Measurements from ENCODE around the gene ERCC2.
"Not testable (repeated sequence)": the region's sequence is repeated elsewhere in the genome, so short reads cannot be mapped to it uniquely, and the experiment has no call there.

The ERCC2 gene

DNA sequence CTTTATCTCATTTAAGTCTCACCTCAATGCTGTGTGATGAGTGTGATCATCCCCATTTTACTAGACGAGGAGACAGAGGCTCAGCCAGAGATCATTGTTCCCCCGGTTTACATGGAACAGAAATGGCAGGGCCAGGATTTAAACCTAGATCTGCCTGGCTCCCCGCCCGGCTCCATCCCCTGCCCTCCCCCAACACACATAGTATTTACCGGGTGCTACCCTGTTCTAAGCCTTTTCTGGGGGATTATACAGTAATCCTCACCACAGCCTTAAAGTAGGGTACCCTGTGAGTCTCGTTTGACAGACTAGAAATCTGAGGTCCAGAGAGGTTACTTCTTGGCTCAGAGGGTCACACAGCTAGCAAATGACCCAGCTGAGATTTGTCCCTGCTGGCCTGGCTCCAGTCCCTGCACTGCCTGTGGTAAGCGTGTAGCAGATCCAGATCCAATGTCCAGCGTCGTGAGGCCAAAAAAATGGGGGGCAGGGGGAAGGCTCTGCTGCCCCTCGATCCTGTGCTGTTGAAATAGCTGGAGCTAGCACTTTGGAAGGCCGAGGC is 33.6 kb downstream of the ERCC2 start:
- Histone ChIP-seq H3K4me1 (ENCODE audit: control extremely low read depth in 1 of 4, control insufficient read depth in 4 of 4, insufficient read depth in 4 of 4, low read length in 3 of 4) (peaks cover 0 to 13% (median 7%) of the 10 kb centered on the region in 4 experiments), H3K27ac (ENCODE audit: insufficient read depth in 1 of 2, low read depth in 1 of 2, low read length in 2 of 2, poor library complexity in 1 of 2, severe bottlenecking in 2 of 2) (no peak overlapping the region), H3K9me3 (ENCODE audit: control extremely low read depth in 1 of 5, control insufficient read depth in 4 of 5, insufficient read depth in 2 of 5, low read depth in 1 of 5, low read length in 4 of 5) (no peaks in the 10 kb centered on the region), H3K36me3 (ENCODE audit: control insufficient read depth in 4 of 4, insufficient read depth in 4 of 4, low read length in 3 of 4) (no peaks in the 10 kb centered on the region), H3K27me3 (replicated peaks in 2 of 5; ENCODE audit: control insufficient read depth in 4 of 5, insufficient read depth in 5 of 5, low read length in 4 of 5) (peaks cover 0 to 26% (median 8%) of the 10 kb centered on the region in 5 experiments), H3K4me3 (ENCODE audit: control insufficient read depth in 1 of 7, extremely low read depth in 1 of 7, insufficient read depth in 4 of 7, low read depth in 2 of 7, low read length in 6 of 7) (no peak overlapping the region)
- no peak for DNase-seq
- CTCF ChIA-PET: interaction anchor here (1.3 to 2.8 kb wide), 4 partner anchors 8 to 91 kb away, joined by 3 to 13 read pairs (median 4); partner anchors contain the start of gene EXOC3L2
- POLR2A ChIA-PET: no interaction called here
- 79% methylated on average over 8 of the region's 11 CpGs for WGBS (ENCODE audit: insufficient coverage)

DNA sequence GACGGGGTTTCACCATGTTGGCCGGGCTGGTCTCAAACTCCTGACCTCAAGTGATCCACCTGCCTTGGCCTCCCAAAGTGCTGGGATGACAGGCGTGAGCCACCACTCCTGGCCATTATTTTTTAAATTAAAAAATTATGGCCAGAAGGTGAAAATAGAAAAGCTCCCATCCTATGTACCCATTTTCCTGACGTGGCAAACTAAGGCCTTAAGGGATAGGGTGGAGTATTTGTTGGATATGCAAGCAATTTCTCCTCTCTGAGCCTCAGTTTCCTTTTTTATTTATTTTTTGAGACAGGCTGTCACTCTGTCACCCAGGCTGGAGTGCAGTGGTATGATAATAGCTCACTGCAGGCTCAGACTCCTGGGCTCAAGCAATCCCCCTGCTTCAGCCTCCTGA is 35.5 kb downstream of the ERCC2 start:
- CTCF ChIA-PET: interaction anchor here (0.8 kb wide), 1 partner anchor 78 kb away, joined by 3 read pairs; no protein-coding TSS in a partner anchor
- H3K27me3 ChIP-seq (replicated peaks in 2 of 5; ENCODE audit: control insufficient read depth in 4 of 5, insufficient read depth in 5 of 5, low read length in 4 of 5); DNase-seq; H3K9me3 ChIP-seq (ENCODE audit: control extremely low read depth in 1 of 5, control insufficient read depth in 4 of 5, insufficient read depth in 2 of 5, low read depth in 1 of 5, low read length in 4 of 5); H3K4me3 ChIP-seq (ENCODE audit: control insufficient read depth in 1 of 7, extremely low read depth in 1 of 7, insufficient read depth in 4 of 7, low read depth in 2 of 7, low read length in 6 of 7); H3K27ac ChIP-seq (ENCODE audit: insufficient read depth in 1 of 2, low read depth in 1 of 2, low read length in 2 of 2, poor library complexity in 1 of 2, severe bottlenecking in 2 of 2); H3K36me3 ChIP-seq (ENCODE audit: control insufficient read depth in 4 of 4, insufficient read depth in 4 of 4, low read length in 3 of 4); H3K4me1 ChIP-seq (ENCODE audit: control extremely low read depth in 1 of 4, control insufficient read depth in 4 of 4, insufficient read depth in 4 of 4, low read length in 3 of 4); POLR2A ChIA-PET: not testable (repeated sequence)
- 100% methylated on average over 1 of the region's 4 CpGs for WGBS (ENCODE audit: insufficient coverage)

DNA sequence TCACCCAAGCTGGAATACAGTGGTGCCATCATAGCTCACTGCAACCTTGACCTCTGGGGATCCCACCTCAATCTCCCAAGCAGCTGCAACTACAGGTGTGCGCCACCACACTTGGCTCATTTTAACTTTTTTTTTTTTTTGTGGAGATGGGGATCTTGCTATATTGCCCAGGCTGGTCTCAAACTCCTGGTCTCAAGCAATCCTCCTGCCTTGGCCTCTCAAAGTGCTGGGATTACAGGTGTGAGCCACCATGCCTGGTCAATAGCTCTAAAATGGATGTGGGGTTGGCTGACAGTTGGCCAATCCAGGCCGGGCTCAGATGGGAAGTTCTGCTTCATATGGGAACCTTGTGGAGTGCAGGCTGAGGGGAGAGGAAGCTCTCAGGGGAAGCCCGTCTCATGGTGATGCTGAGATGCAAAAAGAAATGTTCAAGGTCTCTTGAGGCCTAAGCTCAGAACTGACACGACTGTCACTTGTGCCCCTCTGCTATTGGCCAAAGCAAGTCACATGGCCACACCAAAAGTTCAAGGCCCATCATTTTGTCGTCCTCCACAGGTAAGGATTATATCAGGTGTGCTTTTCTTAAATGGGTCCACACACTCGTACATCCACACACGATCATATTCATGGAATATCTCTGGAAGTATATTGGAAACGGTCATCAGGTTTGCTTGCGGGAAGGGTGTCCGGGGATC is 36.6 kb downstream of the ERCC2 start:
- CTCF ChIA-PET: interaction anchor here (0.9 kb wide), 1 partner anchor 22 kb away, joined by 4 read pairs; no protein-coding TSS in a partner anchor
- H3K4me1 ChIP-seq (ENCODE audit: control extremely low read depth in 1 of 4, control insufficient read depth in 4 of 4, insufficient read depth in 4 of 4, low read length in 3 of 4): peaks cover 0 to 2% (median 0%) of the 10 kb centered on the region in 4 experiments
- no peaks in the 10 kb centered on the region for H3K9me3 ChIP-seq (ENCODE audit: control extremely low read depth in 1 of 5, control insufficient read depth in 4 of 5, insufficient read depth in 2 of 5, low read depth in 1 of 5, low read length in 4 of 5)
- peaks cover 0 to 2% (median 0%) of the 10 kb centered on the region in 5 experiments for H3K27me3 ChIP-seq (replicated peaks in 2 of 5; ENCODE audit: control insufficient read depth in 4 of 5, insufficient read depth in 5 of 5, low read length in 4 of 5)
- no peaks in the 10 kb centered on the region for H3K36me3 ChIP-seq (ENCODE audit: control insufficient read depth in 4 of 4, insufficient read depth in 4 of 4, low read length in 3 of 4)
- WGBS (ENCODE audit: insufficient coverage): 84% methylated on average over 7 of the region's 10 CpGs
- no peak overlapping the region for H3K27ac ChIP-seq (ENCODE audit: insufficient read depth in 1 of 2, low read depth in 1 of 2, low read length in 2 of 2, poor library complexity in 1 of 2, severe bottlenecking in 2 of 2)
- H3K4me3 ChIP-seq (ENCODE audit: control insufficient read depth in 1 of 7, extremely low read depth in 1 of 7, insufficient read depth in 4 of 7, low read depth in 2 of 7, low read length in 6 of 7): no peak overlapping the region
- no peak for DNase-seq
- POLR2A ChIA-PET: no interaction called here

DNA sequence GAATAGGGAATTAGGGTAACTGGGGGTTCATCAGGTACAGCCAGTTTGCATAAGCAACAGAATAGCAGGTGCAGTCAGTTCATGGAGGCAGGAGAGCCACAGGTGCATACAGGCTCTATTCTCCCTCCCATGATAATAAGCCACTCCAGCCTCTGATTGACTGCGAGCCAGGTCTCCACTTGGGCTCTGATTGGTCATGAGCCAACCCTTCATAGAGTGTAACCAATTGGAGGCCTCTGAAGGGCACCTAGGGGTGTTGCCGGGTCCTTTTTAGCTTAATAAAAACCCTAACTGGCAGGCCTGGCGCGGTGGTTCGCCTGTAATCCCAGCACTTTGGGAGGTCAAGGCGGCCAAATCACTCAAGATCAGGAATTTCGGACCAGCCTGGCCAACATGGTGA is 39.0 kb downstream of the ERCC2 start:
- CTCF ChIA-PET: no interaction called here
- Histone ChIP-seq H3K27me3 (replicated peaks in 2 of 5; ENCODE audit: control insufficient read depth in 4 of 5, insufficient read depth in 5 of 5, low read length in 4 of 5) (no peaks in the 10 kb centered on the region), H3K36me3 (ENCODE audit: control insufficient read depth in 4 of 4, insufficient read depth in 4 of 4, low read length in 3 of 4) (no peaks in the 10 kb centered on the region), H3K4me1 (ENCODE audit: control extremely low read depth in 1 of 4, control insufficient read depth in 4 of 4, insufficient read depth in 4 of 4, low read length in 3 of 4) (peaks cover 0 to under 1% (median under 1%) of the 10 kb centered on the region in 4 experiments), H3K27ac (ENCODE audit: insufficient read depth in 1 of 2, low read depth in 1 of 2, low read length in 2 of 2, poor library complexity in 1 of 2, severe bottlenecking in 2 of 2) (no peak overlapping the region), H3K9me3 (ENCODE audit: control extremely low read depth in 1 of 5, control insufficient read depth in 4 of 5, insufficient read depth in 2 of 5, low read depth in 1 of 5, low read length in 4 of 5) (no peaks in the 10 kb centered on the region), H3K4me3 (ENCODE audit: control insufficient read depth in 1 of 7, extremely low read depth in 1 of 7, insufficient read depth in 4 of 7, low read depth in 2 of 7, low read length in 6 of 7) (no peak overlapping the region)
- WGBS (ENCODE audit: insufficient coverage): 95% methylated on average over 7 of the region's 7 CpGs
- no peak for DNase-seq
- POLR2A ChIA-PET: no interaction called here

DNA sequence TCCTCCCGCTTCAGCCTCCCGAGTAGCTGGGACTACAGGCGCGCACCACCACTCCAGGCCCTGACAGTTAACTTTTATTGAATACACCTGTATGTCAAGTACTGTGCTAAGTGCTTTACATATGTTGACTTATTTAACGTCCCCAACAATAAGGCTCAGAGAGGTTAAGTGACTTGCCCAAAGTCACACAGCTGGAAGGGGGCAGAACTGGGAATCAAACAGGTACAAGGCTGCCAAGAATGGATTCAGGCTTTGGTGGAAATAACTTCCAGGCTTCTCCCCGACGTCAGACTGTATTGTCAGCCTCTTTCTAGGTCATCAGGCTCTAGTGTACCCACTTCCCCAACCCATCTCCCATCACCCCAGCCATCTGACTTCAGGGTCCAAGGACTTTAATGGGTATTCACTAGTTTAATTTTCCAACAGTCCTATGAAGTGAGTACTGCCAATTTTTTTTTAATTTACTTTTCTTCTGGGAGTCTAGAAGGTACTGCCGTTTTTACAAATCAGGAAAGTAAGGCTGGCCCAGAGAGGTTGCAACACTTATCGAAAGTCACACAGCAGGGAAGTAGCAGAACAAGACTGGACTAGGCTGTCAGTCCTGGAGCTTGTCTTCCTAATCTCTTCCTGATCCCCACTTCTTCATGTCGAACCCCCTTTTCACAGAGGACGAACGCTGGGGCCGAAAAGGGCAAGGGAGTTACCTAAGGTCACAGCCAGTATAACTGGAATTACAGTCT is 42.8 kb downstream of the ERCC2 start:
- ChIA-PET CTCF (interaction anchor here (2.1 kb wide), 1 partner anchor 11 kb away, joined by 13 read pairs; no protein-coding TSS in a partner anchor), POLR2A (no interaction called here)
- WGBS (ENCODE audit: insufficient coverage): 85% methylated on average over 11 of the region's 13 CpGs
- Histone ChIP-seq H3K36me3 (ENCODE audit: control insufficient read depth in 4 of 4, insufficient read depth in 4 of 4, low read length in 3 of 4) (no peaks in the 10 kb centered on the region), H3K4me3 (ENCODE audit: control insufficient read depth in 1 of 7, extremely low read depth in 1 of 7, insufficient read depth in 4 of 7, low read depth in 2 of 7, low read length in 6 of 7) (no peak overlapping the region), H3K9me3 (ENCODE audit: control extremely low read depth in 1 of 5, control insufficient read depth in 4 of 5, insufficient read depth in 2 of 5, low read depth in 1 of 5, low read length in 4 of 5) (no peaks in the 10 kb centered on the region), H3K27ac (ENCODE audit: insufficient read depth in 1 of 2, low read depth in 1 of 2, low read length in 2 of 2, poor library complexity in 1 of 2, severe bottlenecking in 2 of 2) (no peak overlapping the region), H3K27me3 (replicated peaks in 2 of 5; ENCODE audit: control insufficient read depth in 4 of 5, insufficient read depth in 5 of 5, low read length in 4 of 5) (peaks cover 0 to 25% (median 11%) of the 10 kb centered on the region in 5 experiments), H3K4me1 (ENCODE audit: control extremely low read depth in 1 of 4, control insufficient read depth in 4 of 4, insufficient read depth in 4 of 4, low read length in 3 of 4) (peaks cover 0 to 14% (median 11%) of the 10 kb centered on the region in 4 experiments)
- DNase-seq: no peak

DNA sequence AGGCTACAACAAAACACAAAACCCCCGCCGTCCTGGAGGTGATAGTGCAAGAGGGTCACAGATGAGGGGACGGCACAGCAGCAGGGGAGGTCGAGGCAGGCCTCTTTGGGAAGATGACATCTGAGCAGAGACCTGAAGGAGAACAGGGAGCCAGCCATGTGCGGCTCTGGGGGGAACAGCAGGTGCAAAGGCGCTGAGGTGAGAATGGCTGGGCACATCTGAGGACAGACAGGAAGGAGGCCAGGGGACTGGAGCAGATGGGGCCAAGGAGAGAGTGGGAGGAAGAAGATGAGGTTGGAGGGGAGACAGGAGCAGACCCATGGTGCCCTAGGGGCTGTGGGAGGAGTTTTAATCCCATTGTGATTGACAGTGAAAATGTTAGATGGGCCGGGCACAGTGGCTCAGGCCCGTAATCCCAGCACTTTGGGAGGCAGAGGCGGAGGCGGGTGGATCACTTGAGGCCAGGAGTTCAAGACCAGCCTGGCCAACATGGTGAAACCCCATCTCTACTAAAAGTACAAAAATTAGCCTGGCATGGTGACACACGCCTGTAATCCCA is 45.9 kb downstream of the ERCC2 start:
- Histone ChIP-seq H3K9me3 (ENCODE audit: control extremely low read depth in 1 of 5, control insufficient read depth in 4 of 5, insufficient read depth in 2 of 5, low read depth in 1 of 5, low read length in 4 of 5) (no peaks in the 10 kb centered on the region), H3K27me3 (replicated peaks in 2 of 5; ENCODE audit: control insufficient read depth in 4 of 5, insufficient read depth in 5 of 5, low read length in 4 of 5) (peaks cover 0 to 32% (median 11%) of the 10 kb centered on the region in 5 experiments), H3K4me1 (ENCODE audit: control extremely low read depth in 1 of 4, control insufficient read depth in 4 of 4, insufficient read depth in 4 of 4, low read length in 3 of 4) (peaks cover 0 to 14% (median 11%) of the 10 kb centered on the region in 4 experiments), H3K36me3 (ENCODE audit: control insufficient read depth in 4 of 4, insufficient read depth in 4 of 4, low read length in 3 of 4) (no peaks in the 10 kb centered on the region), H3K27ac (ENCODE audit: insufficient read depth in 1 of 2, low read depth in 1 of 2, low read length in 2 of 2, poor library complexity in 1 of 2, severe bottlenecking in 2 of 2) (no peak overlapping the region), H3K4me3 (ENCODE audit: control insufficient read depth in 1 of 7, extremely low read depth in 1 of 7, insufficient read depth in 4 of 7, low read depth in 2 of 7, low read length in 6 of 7) (no peak overlapping the region)
- no peak for DNase-seq
- 72% methylated on average over 6 of the region's 11 CpGs for WGBS (ENCODE audit: insufficient coverage)
- POLR2A ChIA-PET: no interaction called here
- CTCF ChIA-PET: no interaction called here

Data from common myeloid progenitor, CD34-positive (primary cell).